Measurements from ENCODE around the gene TSEN2. TPM values are rescaled to one million over a fixed set of nuclear protein-coding genes. Genes with fewer than 3 reads are reported as not detected.
A peak's percentile ranks its signal among the peaks of the same experiment; 100 is the strongest.

The TSEN2 gene
- total and polyA plus RNA-seq, 2 of the 13 experiments (the other 11 are each of a cell fraction or from before 2014, with no cell fraction given): 11.0 to 17.3 TPM

DNA sequence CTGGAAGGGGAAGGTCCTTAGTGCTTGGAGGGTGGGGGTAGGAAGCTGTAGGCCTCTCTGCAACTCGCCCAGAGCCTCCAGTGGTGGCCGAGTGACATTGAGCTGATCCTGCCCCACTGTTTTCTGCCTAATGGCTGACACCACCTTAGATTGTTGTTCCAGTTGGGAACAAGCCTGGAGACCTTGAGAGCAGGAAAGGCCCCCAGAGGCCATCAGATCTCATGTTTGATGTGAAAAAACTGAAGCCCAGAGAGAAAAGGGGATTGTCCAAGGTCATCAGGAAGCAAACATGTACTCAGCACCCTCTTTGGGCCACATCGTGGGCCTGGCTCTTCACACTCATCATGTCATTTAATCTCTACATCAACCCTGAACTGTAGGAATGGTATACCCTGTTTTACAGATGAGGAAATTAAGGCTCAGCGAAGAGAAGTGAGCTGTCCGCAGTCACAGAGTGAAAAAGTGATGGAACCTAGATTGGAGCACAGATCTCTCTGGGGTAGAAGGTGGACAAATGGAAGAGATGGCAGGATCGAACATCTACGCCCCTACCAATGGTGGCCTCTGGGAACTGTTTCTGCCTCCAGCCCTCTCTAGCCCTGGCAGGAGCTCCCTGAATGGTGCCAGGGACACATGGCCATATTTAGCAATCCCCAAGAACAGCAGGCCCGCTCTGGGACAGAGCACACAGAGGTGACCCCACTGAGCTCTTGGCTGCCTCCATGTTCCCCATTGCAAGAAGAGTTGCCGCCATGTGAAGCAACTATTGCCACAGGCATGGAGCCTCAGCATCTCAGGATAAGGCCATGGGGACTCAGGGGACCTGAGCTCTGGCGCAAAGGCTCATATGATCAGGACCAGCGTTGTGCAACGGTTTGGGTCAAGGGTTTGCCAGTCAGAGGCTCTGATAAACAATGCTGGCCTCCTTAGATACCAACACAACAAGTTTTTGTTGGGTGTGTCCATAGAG lies 31.6 kb upstream of the TSEN2 start (continued):
- TF ChIP-seq ZNF24 (IDR thresholded peaks at IDR 0.05) (no peak), GFI1 (CRISPR knock-in tag; IDR thresholded peaks at IDR 0.05; ENCODE audit: borderline replicate concordance) (0 out of 2 replicates have a peak, but pooled peaks have one; percentile 50), CCDC6 (CRISPR knock-in tag; IDR thresholded peaks at IDR 0.05) (no peak), ZNF317 (CRISPR knock-in tag; IDR thresholded peaks at IDR 0.05) (no peak), ATF7-NPFF (CRISPR knock-in tag; IDR thresholded peaks at IDR 0.05; ENCODE audit: low read depth) (no peak), GLMP (CRISPR knock-in tag; IDR thresholded peaks at IDR 0.05; ENCODE audit: borderline replicate concordance) (no peak), ZNF260 (CRISPR knock-in tag; IDR thresholded peaks at IDR 0.05; ENCODE audit: borderline replicate concordance, low read depth) (no peak), DNMT3B (CRISPR knock-in tag; conservative IDR thresholded peaks at IDR 0.05) (no peak), ZNF354B (CRISPR knock-in tag; IDR thresholded peaks at IDR 0.05) (no peak), ZBTB42 (CRISPR knock-in tag; IDR thresholded peaks at IDR 0.05) (no peak)
- TF ChIP-seq, protein P1, sequence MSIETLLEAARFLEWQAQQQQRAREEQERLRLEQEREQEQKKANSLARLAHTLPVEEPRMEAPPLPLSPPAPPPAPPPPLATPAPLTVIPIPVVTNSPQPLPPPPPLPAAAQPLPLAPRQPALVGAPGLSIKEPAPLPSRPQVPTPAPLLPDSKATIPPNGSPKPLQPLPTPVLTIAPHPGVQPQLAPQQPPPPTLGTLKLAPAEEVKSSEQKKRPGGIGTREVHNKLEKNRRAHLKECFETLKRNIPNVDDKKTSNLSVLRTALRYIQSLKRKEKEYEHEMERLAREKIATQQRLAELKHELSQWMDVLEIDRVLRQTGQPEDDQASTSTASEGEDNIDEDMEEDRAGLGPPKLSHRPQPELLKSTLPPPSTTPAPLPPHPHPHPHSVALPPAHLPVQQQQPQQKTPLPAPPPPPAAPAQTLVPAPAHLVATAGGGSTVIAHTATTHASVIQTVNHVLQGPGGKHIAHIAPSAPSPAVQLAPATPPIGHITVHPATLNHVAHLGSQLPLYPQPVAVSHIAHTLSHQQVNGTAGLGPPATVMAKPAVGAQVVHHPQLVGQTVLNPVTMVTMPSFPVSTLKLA (IDR thresholded peaks at IDR 0.05): no peak
